ENCODE data around the gene TCEAL5.

TCEAL5 gene

DNA sequence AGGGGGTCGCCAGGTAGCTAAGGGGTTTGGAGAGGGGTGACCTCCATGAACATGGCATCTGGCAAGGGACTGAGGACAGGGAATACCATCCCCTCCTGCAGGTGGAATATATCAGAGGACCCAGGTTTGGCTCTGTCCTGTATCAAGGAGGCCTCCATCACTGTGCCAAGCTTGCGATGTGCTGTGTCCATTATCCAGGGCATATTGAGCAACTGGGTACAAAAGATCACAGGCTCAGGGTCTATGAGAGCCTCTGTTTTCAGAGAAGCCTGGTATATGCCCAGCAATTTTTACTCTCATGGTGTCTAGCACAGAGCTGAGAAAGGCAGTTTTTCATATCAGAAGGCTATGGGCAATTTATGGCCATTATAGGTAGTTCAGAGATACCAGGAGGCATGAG, 16.6 kb upstream of the TCEAL5 start:
- H3K4me3 ChIP-seq (ENCODE audit: low read depth, low read length) = no peak overlapping the region
- POLR2A ChIA-PET = no interaction called here
- TF ChIP-seq, protein P1, sequence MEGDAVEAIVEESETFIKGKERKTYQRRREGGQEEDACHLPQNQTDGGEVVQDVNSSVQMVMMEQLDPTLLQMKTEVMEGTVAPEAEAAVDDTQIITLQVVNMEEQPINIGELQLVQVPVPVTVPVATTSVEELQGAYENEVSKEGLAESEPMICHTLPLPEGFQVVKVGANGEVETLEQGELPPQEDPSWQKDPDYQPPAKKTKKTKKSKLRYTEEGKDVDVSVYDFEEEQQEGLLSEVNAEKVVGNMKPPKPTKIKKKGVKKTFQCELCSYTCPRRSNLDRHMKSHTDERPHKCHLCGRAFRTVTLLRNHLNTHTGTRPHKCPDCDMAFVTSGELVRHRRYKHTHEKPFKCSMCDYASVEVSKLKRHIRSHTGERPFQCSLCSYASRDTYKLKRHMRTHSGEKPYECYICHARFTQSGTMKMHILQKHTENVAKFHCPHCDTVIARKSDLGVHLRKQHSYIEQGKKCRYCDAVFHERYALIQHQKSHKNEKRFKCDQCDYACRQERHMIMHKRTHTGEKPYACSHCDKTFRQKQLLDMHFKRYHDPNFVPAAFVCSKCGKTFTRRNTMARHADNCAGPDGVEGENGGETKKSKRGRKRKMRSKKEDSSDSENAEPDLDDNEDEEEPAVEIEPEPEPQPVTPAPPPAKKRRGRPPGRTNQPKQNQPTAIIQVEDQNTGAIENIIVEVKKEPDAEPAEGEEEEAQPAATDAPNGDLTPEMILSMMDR (IDR thresholded peaks at IDR 0.05; ENCODE audit: insufficient read depth, low read length, missing control alignments) = no peak
- DNase-seq (ENCODE audit: low read depth, low spot score) = no peak
- CTCF ChIA-PET = no interaction called here

DNA sequence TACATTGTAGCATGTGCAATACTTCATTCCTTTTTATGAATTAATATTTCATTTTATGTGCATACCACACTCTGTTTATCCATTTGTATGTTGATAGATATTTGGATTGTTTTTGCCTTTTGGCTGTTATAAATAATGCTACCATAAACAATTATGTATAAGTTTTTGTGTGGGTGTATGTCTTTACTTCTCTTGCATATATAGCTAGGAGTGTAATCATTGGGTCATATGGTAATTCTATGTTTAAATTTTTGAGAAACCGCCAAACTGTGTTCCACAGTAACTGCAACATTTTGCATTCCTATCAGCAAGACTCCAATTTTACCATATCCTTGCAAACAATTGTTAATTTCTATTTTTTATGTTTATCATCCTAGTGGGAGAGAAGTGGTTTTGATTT, 3.1 kb upstream of the TCEAL5 start:
- POLR2A ChIA-PET = no interaction called here
- DNase-seq (ENCODE audit: low read depth, low spot score) = no peak
- TF ChIP-seq, protein P1 (IDR thresholded peaks at IDR 0.05; ENCODE audit: insufficient read depth, low read length, missing control alignments) = no peak
- CTCF ChIA-PET = no interaction called here
- no peak overlapping the region for H3K4me3 ChIP-seq (ENCODE audit: low read depth, low read length)

DNA sequence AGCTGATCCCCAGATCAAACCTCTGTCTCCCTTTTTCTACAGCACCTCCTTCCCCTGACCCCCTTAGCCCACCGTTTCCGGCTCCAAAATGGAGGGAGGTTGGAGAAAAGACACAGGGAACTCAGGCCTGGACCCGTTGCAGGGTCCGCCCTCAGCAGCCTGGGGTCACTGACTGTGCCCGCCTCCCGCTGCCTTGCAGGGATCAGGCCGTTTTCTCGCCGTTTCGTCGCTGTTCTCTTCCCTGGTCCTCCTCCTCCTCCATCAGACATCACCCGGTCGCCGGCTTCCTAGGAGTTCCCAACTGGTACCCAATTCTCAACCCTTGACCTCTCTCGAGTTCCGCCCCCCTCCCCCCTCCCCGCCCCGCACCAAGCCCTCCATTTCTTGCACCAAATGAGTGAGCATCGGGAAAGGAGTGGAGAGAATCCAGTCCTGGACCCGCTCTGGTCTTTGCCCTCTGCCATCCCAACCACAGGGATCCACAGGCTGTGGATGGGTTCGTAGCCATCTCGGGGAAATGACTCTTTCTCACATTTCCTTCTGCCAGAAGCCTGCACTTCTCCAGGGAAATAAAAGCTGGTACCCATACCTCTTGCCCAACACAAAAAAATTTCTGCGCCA, 493 bp downstream of the TCEAL5 start:
- ChIA-PET CTCF (no interaction called here), POLR2A (no interaction called here)
- DNase-seq (ENCODE audit: low read depth, low spot score) = no peak
- TF ChIP-seq, protein P1 (IDR thresholded peaks at IDR 0.05; ENCODE audit: insufficient read depth, low read length, missing control alignments) = no peak
- H3K4me3 ChIP-seq (ENCODE audit: low read depth, low read length) = no peak overlapping the region

DNA sequence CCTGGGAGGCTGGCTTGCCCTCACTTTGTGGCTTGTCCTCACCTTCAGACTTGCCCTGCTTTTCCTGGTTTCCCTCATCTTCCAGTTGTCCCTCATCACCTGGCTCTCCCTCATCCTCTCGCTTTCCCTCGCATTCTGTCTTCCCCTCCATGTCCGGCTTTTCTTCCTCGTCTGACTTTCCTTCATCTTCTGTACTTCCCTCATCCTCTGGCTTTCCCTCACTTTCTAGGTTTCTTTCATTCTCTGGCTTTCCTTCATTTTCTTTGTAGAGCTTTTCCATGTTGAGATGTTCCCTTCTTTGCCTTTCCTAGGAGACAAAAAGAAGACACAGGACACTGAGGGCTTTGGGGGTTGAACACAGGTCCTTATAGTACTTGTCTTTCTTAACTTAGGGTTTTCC, 2.3 kb downstream of the TCEAL5 start:
- no peak for DNase-seq (ENCODE audit: low read depth, low spot score)
- TF ChIP-seq, protein P1 (IDR thresholded peaks at IDR 0.05; ENCODE audit: insufficient read depth, low read length, missing control alignments) = no peak
- H3K4me3 ChIP-seq (ENCODE audit: low read depth, low read length) = no peak overlapping the region
- ChIA-PET POLR2A (no interaction called here), CTCF (no interaction called here)

DNA sequence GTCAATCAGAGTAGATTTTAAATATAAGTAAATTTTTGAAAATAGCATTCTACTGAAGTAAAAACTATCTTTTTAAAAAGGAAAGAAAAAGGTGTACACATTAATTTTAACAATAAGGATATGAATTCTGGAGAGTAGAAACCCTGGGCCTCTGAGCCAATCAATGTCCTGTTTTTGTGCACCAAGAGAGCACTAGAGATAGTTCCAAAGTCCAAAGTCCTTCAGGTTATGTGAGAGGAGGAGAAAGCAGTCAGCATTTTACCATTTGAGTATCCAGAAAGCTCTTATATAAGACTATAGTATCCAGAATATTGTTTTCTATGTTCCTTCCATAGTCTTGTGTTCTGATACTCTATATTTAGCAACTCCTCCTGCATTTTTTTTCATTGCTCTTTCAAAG, 18.3 kb downstream of the TCEAL5 start:
- TF ChIP-seq, protein P1 (IDR thresholded peaks at IDR 0.05; ENCODE audit: insufficient read depth, low read length, missing control alignments) = no peak
- ChIA-PET POLR2A (no interaction called here), CTCF (no interaction called here)
- DNase-seq (ENCODE audit: low read depth, low spot score) = no peak
- H3K4me3 ChIP-seq (ENCODE audit: low read depth, low read length) = no peak overlapping the region

DNA sequence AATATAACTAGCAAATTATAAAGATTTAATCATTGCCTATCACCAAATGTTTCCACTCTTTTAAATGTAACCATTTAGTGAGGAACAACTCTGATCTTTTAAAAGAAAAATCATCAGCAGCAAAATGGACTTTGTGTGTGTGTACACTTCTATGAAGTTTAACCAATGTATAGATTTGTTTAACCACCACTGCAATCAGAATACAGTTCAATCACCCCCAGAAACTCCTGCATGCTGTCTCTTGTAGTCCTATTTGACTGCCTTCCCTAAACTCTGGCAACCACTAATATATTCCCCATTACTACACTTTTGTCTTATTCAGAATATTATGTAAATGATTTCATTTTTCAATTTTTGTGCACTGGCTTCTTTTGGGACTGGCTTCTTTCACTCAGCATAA, 19.9 kb downstream of the TCEAL5 start:
- ChIA-PET CTCF (no interaction called here), POLR2A (no interaction called here)
- DNase-seq (ENCODE audit: low read depth, low spot score) = no peak
- no peak overlapping the region for H3K4me3 ChIP-seq (ENCODE audit: low read depth, low read length)
- TF ChIP-seq, protein P1 (IDR thresholded peaks at IDR 0.05; ENCODE audit: insufficient read depth, low read length, missing control alignments) = no peak

Measured in AG04449 (cell line).